ENCODE results near the gene NEDD8. TPM values are rescaled to one million over a fixed set of nuclear protein-coding genes. Genes with fewer than 3 reads are reported as not detected.

NEDD8 gene
- total RNA-seq, 6 experiments from 2014 or later: 60.0 to 72.9 (median 68.7) TPM

DNA sequence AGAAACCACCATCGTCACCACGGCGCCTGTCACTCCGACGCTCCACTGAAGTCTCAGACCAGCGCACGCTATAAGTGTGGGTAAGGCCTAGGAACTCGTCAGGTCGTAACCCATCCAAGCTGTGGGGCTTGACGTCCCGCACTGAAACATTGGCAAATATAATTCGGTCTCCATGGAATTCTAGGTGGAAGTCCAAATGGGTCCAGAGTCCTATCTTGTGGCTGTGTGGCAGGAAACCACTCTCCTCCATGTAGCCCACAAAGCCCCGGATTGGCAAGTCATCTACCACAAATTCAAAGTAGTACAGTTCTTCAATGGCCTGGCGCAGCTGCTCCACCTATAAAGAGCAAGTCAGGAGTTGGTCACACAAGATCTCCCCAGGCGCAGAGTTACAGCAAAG, 39.2 kb downstream of the NEDD8 start:
- peaks cover 0 to 9% (median 0%) of the 10 kb centered on the region in 4 donors for H3K36me3 ChIP-seq
- intact Hi-C loops (cut with DNase I): no loop called here
- TF ChIP-seq, protein P1, sequence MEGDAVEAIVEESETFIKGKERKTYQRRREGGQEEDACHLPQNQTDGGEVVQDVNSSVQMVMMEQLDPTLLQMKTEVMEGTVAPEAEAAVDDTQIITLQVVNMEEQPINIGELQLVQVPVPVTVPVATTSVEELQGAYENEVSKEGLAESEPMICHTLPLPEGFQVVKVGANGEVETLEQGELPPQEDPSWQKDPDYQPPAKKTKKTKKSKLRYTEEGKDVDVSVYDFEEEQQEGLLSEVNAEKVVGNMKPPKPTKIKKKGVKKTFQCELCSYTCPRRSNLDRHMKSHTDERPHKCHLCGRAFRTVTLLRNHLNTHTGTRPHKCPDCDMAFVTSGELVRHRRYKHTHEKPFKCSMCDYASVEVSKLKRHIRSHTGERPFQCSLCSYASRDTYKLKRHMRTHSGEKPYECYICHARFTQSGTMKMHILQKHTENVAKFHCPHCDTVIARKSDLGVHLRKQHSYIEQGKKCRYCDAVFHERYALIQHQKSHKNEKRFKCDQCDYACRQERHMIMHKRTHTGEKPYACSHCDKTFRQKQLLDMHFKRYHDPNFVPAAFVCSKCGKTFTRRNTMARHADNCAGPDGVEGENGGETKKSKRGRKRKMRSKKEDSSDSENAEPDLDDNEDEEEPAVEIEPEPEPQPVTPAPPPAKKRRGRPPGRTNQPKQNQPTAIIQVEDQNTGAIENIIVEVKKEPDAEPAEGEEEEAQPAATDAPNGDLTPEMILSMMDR (IDR thresholded peaks at IDR 0.05): no peak
- no peak for TF ChIP-seq POLR2A (IDR thresholded peaks at IDR 0.05)

DNA sequence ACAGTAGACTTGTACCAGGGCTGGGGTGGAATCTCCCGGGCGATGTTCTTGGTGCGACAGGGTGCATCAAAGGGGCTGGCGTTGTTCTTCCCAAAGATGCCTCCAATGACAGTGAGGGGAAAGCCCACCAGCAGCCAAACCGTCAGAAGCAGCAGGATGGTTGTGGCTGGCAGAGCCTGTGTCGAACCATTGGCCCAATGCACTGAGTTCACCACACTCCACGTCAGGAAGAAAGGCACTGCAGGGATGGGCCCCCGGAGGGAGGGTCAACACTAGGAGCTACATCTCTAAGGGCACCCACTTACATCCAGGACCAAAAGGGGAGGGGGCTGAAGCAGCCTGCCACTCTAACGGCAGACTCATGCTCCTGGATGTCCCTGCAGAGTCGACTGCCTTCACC, 41.8 kb downstream of the NEDD8 start:
- Histone ChIP-seq H3K36me3 (peaks cover 0 to 24% (median 2%) of the 10 kb centered on the region in 4 donors), H3K4me3 (no peak overlapping the region), H3K27ac (no peak overlapping the region), H3K27me3 (no peaks in the 10 kb centered on the region), H3K9me3 (no peaks in the 10 kb centered on the region), H3K4me1 (peaks cover 0 to 22% (median 7%) of the 10 kb centered on the region in 4 donors)
- ATAC-seq (no peak), DNase-seq (no peak)
- intact Hi-C loops (cut with DNase I): no loop called here
- 96% methylated on average over 4 of the region's 10 CpGs for WGBS (ENCODE audit: insufficient coverage, low coverage, low lambda C conversion rate, missing lambda C conversion rate)
- TF ChIP-seq, protein P1 (IDR thresholded peaks at IDR 0.05): no peak
- no peak for TF ChIP-seq POLR2A (IDR thresholded peaks at IDR 0.05)

More for the DNA sequence above, 39.2 kb downstream of the NEDD8 start:
- ATAC-seq (no peak), DNase-seq (no peak)
- Histone ChIP-seq H3K27ac (no peak overlapping the region), H3K27me3 (no peaks in the 10 kb centered on the region), H3K4me3 (no peak overlapping the region), H3K4me1 (peaks cover 0 to 34% (median 4%) of the 10 kb centered on the region in 4 donors), H3K9me3 (no peaks in the 10 kb centered on the region)
- WGBS (ENCODE audit: insufficient coverage, low coverage, low lambda C conversion rate, missing lambda C conversion rate): 91% methylated on average over 9 of the region's 15 CpGs

DNA sequence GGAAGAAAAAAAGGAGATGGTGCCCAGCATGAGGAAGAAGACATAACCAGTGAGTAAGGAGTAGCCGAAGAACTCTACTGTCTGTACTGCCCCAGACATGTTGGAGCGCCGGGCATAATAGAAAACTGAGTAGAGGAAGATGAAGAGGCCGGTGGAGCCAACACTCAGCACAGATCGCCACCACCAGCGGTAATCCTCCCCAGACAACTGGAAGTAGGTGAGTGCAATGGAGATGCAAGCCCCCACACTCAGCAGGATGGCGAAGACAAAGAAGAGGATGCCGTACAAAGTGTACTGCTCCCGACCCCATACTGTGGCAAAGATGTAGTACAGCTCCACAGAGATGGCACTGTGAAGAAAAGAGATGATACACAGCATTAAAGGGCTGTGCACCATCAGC, 42.7 kb downstream of the NEDD8 start:
- Histone ChIP-seq H3K27ac (no peak overlapping the region), H3K4me3 (no peak overlapping the region), H3K36me3 (peaks cover 0 to 30% (median 6%) of the 10 kb centered on the region in 4 donors), H3K4me1 (peaks cover 0 to 16% (median 6%) of the 10 kb centered on the region in 4 donors), H3K27me3 (no peaks in the 10 kb centered on the region), H3K9me3 (no peaks in the 10 kb centered on the region)
- no peak for TF ChIP-seq POLR2A (IDR thresholded peaks at IDR 0.05)
- TF ChIP-seq, protein P1 (IDR thresholded peaks at IDR 0.05): no peak
- DNase-seq: no peak
- intact Hi-C loops (cut with DNase I): no loop called here
- ATAC-seq: no peak
- 73% methylated on average over 5 of the region's 9 CpGs for WGBS (ENCODE audit: insufficient coverage, low coverage, low lambda C conversion rate, missing lambda C conversion rate)

DNA sequence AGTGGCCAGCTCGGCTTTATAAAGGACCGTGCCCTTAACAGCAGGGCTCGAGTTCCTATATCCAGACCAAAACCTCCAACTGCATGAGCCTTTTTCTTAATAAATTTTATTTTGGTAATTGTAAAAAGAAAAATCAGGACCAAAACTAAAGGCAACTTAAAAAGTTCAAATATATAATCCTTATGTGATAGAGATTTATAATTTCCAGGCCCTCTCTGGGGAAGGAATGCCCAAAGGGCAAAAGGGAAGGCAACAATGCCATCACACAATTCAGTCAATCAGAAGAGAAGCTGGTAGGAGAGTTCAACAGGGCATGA, 43.1 kb downstream of the NEDD8 start:
- WGBS (ENCODE audit: insufficient coverage, low coverage, low lambda C conversion rate, missing lambda C conversion rate): 2% methylated on average over 3 of the region's 3 CpGs
- intact Hi-C loops (cut with DNase I): no loop called here
- Histone ChIP-seq H3K27me3 (no peaks in the 10 kb centered on the region), H3K4me3 (peak overlapping the region in 2 of 3 donors; percentile 74 to 82), H3K4me1 (peaks cover 0 to 12% (median 4%) of the 10 kb centered on the region in 4 donors), H3K36me3 (peaks cover 0 to 34% (median 8%) of the 10 kb centered on the region in 4 donors), H3K9me3 (no peaks in the 10 kb centered on the region), H3K27ac (peak overlapping the region in 1 of 3 donors; percentile 21)
- ATAC-seq (no peak), DNase-seq (no peak)
- TF ChIP-seq, protein P1 (IDR thresholded peaks at IDR 0.05): no peak
- TF ChIP-seq POLR2A (IDR thresholded peaks at IDR 0.05): no peak

All from right lobe of liver (tissue), 6 donors.